Measurements from ENCODE around the gene FRAS1.
"Not testable (repeated sequence)": the region's sequence is repeated elsewhere in the genome, so short reads cannot be mapped to it uniquely, and the experiment has no call there.

FRAS1 gene

DNA sequence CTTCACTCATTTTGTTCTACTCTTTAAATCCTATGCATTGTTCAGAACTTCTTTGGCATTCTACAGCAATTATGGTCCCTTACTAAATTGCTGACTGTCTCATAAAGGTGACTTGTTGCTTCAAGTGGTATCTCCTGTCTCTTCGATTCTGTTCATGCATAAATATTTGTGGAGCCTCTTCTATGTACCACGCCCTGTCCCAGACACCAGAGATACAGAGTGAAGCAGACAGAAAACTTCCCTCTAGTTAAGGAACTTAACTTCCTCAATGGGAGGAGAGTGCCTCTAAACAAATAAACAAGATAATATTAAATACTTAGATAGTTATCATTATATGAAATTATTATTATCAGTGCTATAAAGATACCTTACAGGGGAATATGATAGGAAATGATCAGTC, 235.7 kb downstream of the FRAS1 start:
- DNase-seq, result no peak

DNA sequence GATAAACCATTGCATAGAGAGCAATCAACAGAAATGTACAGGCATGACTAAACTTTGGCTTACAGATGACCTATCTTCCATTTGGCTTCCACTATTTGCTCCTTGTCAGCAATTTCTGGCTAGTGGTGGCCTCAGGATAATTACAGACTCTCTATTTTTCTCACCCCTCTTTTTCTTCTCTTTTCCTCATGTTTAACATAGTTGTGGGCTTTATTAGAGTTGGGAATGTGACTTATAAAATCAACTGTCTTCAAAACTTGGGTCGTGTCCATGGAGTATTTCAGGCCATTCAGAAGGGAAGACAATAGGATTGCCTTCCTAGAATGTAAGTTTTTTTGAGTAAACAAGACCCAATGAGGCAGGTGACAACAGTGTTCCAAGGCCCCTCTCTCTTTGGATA, 236.2 kb downstream of the FRAS1 start:
- DNase-seq, result no peak

DNA sequence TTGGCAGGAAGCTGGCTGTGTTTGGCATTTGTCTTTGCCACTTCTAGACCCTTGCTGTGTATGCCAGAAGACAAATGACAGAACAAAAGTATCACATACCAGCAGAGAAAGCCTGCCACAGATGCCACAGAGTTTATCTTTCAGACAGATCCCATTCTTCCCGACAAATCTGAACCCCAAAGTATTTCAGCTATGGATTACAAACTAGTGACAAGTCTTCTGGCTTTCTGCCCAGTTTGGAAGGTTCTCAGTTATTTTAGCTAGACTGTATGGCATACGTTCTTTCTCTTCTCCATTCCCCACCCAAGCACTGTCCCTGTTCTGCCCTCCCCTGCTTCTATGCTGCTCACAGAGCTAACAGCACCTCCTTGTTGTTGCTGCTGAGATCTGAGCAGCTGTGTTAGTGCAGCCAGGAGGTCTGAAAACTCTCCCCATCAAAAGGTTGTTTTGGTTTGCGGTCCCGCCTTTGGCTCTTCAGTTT, 236.7 kb downstream of the FRAS1 start:
- DNase-seq, result no peak

DNA sequence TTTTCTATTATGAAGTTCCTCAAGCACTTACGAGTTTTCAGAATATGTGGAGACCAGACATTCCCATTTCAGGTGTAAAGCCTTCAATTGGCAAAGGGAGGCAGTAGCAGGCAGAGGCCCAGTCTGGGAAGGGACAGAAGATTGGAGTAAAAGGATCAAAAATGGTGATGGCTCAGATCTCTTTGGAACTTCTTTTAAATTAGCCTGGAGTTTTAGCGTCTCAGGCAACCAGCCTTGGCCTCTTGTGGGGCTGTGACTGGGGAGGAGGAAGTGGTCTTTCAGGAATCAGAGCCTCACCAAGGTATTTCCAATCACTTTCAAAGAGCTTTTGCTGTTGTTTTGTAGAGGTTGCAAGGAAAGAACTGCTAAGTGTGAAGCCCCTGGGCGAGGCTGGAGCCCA, 239.1 kb downstream of the FRAS1 start:
- no peak for DNase-seq

DNA sequence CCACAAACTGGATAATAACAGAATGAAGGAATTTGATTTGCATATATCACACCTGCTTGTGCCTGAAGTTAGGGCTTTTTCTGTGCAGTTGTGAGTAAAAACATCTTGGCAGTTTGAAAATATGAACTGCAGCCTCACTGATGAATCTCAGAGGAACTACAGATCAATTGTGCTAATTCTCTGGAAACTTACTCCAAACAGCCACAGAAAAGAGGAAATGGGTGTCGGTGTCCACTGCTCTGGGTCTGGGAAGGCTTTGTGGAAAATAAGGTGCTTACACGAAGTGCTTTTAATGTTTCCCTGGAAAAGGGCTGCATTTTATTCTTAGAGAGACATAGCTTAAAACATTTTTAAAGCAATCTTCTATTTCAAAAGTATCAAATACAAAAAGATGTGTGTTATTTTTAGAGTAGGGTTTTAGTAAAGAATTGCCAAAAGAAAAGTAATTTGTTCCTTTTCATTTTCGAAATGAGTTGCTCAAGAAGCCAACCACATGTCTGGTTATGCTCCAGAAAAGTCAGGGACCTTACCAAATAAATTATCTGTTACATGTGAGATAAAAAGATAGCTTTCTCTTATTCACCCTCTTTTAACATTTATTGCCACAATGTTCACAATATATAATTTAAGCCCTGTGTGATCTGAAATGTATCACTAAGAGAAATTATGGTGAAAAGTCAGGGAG, 240.1 kb downstream of the FRAS1 start:
- no peak for DNase-seq

DNA sequence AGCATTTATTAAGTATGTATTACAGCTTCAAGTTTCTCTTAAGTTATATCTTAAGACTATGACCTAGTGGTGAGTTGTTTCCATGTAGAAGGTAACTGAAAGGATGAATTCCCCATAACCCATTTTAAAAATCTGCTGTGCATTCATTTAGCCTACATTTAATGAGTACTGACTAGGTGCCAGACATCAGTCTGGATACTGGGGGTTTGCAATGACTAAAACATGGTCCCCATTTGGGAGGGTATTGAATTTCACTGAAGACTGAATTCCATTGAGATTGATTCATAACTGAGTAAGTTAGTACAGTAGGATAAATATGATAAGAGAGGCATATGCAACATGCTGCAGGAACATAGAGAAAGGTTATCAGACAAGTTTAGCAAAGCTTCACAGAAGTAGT, 241.5 kb downstream of the FRAS1 start:
- no peak for DNase-seq

DNA sequence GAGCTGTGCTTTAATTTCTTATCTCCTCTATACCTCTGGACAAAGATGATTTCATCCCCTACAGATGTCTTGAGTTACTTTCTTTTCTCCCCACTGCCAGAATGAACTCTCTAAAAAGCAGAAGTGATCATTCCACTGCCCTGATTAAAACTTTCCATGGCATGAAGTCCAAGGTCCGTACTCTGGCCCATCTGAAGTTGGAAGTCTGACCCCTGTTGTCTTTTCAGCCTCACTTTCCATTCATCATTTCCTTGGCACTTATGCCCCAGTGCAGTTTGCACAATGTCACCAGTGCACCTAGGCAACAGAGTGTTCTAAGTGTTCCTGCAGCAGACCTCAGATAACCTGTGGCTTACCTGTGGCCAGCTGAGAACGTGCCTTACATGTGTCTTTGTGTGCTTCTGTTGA, 242.4 kb downstream of the FRAS1 start:
- DNase-seq, result no peak

DNA sequence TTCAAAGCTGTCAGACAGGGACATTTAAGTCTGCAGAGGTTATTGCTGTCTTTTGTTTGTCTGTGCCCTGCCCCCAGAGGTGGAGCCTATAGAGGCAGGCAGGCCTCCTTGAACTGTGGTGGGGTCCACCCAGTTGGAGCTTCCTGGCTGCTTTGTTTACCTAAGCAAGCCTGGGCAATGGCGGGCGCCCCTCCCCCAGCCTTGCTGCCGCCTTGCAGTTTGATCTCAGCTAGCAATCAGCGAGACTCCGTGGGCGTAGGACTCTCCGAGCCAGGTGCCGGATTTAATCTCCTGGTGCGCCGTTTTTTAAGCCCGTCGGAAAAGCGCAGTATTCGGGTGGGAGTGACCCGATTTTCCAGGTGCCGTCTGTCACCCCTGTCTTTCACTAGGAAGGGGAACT, 250.1 kb downstream of the FRAS1 start:
- not testable (repeated sequence) for DNase-seq

DNA sequence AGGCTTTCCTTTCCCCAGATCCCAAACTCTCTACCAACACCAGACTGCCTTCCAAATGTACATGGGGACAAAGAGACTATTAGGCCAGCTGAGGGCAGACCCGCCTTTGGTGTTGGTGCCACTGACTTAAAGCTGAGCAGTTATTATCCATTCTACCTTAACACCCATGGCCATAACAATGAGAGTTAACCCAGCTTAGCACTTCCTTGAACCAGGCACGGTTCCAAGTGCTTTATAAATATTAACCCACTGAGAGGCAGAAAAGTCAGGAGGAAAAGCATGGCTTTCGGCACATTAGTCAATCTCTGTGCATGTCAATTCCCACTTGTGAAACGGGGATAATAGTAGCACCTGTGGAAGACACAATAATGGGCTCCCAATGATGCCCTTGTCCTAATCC, 251.4 kb downstream of the FRAS1 start:
- DNase-seq, result no peak

DNA sequence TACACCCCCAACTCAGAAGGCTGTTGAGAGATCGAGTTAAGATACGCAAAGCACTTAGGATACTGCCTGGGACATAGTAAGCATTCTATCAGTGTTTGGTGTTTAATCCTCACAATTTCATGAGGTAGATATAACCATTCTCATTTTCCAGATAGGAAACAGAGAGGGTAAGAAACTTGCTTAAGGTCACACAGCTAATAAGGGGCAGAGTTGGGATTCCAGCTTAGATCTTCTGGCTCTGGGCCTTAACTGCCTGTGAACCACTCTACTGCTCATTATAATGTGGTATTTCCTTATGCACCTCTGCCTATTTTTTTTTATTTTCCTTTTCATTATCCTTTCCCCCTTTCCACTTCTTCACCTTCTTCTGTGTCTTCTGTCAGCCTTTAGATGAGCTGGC, 252.2 kb downstream of the FRAS1 start:
- DNase-seq, result no peak

DNA sequence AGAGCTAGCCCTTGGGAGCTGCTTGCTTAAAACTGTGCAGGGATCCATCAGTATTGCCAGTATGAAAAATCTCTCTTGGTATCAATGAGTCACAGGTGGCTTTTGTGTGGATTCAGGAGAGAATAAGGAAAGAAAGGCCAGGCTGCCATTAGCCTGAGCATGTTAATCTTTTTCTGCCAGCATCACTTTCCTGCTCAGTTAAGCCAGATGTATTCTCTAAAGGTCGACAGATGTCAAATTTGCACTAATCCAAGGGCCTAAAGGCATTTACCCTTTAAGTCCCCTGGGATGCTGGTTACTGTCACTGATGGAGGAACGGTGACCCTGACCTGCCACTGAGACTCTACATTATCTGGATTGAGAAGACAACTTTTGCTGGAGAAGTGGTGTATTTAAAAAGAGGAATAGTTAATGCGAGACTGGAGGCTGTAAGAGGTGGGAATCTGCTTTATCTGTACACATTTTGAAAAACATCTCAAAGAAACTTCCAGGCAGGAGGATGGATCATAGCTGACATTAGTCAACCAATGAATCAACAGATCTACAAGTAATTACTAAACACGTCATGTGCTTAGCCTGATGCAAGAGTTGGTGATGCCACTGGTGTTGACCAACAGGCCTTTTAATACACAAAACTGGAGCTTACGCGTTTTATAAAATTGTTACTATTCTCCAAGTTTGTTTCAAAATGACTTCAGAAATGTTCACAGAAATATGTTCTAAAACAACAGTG, 253.1 kb downstream of the FRAS1 start:
- no peak for DNase-seq

DNA sequence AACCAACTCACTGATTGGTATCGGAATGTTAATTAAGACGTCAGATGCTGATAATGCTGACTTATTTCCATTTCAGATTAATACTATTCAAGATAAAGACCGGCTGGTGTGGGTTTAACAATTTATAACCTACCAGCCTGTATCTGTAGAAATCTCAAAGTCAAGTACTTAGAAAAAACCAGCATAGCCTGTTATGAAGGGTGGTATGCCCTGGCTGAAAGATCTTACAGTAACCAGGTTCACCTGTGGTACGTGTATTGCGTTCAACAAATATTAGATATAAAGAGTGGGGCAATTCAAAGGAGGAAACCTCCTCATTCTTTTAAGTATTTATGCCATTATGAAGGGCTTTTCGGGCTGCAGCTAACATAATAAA, 253.6 kb downstream of the FRAS1 start:
- no peak for DNase-seq

DNA sequence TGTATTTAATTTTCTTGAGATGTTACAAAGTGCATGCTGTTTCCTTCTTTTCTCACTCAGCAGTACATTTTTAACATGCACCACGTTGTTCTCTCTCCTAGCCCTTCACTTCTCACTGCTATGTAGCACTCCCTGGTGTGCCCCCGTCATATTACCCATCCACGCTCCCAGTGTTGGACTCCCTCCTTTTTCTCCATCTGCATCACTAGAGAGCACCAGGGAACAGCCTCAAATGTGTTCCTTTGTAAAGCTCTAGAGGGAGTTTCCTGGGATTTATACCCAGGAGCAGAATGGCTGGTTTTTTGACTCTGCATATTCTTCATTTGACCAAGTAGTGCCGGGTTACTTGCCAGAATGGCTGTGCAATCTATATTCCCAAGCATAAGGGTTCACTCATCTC, 254.2 kb downstream of the FRAS1 start:
- no peak for DNase-seq

DNA sequence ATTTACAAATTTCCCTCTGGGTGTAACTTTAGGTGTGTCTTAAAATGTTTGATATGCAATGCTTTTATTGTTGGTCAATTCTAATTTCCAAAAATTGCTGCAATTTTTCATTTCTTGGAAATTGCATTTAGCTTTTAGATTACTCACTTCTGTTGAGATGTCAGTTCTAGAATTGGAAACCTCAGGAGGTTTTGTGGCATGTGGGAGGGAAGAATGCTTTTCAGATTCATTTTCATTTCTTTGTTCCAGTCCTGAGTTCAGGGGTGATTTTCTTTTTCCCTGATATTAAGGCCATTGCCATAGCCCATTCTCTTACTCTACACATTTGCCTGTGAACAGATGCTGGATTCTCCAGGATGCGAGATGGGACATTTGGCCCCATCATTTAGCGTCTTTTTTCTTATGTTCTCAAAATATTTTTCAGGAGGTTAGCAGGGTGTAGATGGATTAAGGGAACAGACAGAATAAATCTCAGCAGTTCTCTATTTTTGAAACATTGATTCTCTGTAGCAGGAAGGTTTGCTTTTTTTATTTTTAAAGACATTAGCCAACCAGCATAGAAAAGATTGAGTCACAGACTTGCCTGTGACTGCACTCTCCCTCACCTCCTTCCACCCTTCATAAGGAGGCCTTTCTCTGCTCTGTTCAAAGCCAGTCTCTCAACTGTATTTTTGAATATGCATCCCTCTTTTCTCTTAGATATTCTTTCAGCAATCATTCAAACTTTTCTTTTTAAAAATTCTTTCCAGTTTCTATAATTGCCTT, 256.0 kb downstream of the FRAS1 start:
- no peak for DNase-seq

DNA sequence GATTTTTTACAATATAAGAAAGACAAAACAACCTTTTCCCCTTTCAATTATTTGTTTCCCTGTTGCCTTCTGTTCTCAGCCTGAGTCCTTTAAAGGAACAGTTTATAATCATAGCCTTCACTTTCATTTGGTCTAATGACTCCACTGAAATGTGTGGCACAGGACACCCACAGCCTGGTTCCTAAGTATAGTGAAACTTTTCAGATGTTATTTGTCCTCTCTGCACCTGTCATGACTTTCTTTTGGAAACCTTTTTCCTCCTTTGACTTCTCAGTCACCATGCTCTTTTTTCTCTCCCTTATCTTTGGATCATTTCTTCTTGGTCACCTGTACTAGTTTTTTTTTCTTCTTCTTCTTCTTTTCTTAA, 256.6 kb downstream of the FRAS1 start:
- no peak for DNase-seq

DNA sequence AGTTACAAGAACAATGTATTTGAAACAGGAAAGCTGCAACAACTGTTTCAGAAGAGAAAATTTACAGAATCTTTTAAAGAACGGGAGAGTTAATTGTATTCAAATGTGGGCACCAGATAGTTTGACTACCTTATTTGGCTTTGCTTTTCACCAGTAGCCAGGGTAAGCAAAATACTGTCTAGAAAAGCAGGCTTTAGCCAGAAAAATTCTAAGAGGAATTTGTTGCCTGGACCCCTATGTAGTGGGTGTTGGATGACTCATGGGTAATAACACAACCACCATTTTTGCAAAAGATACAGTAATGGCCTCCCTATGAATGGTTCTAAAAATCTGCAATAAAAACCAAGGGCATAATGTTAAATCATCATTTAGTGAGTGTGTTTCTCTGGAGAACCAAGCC, 261.0 kb downstream of the FRAS1 start:
- DNase-seq, result no peak

DNA sequence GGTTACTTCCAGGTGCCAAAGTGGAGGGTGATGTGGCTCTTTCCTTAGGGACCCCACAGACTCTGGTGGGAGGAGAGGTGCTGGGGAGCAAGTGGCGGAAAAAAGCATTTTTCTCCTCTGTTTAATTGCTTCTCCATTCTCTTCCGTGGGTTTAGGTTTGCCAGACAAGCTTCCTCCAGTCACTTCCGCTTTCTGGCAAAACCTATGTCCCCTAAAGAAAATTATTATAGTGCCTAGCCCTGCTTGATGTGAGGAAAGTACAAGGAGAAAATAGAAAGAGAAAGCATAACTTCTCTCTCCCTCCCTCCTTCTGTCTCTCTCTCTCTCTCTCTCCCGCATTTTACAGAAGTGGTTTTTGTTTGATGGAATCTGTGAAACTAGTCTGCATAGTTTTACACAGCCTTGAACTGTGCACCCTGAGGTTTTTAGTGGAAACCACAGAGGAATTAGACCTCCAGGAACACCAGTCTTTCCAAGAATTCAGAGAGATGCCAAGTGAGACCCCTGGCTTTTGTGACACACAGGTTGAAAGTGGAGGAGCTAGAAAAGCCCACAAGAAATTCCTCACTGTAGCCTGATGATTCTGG, 263.3 kb downstream of the FRAS1 start:
- no peak for DNase-seq

DNA sequence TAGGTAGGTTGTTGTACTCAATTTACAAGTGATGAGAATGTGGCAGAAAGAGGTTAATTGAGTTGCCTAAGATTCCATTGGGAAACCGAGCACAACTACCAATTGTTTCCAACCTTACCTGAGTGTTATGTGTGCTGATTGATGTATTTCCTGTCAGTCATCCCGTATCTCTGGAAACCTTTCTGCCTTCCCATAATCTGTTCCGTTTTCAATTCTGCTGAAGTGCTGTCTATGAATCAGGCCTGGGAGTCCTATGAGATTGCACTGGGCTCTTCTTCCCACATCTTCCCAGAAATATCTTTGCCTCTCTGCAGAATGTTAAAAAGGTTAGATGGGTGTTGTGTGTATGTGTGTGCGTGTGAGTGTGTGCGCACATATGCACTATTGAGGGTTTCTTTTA, 264.9 kb downstream of the FRAS1 start:
- no peak for DNase-seq

DNA sequence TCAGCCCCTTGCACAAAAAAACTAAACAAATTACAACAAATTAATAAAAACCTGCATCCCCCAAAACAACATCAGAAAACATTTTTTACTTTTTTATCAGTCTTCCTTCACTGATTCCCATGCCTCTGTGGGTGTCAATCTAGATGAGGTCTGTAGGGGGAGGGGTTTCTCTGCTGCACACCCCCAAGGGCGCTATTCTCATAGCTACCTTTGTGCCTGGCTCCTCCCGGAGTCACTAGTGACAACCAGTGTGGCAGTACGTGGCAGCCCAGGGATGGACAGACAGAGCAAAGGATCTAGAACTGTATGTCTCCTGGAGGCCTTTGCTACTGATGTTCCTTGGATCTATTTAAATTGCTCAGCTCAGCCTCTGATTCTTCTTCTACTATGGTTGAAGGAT, 266.3 kb downstream of the FRAS1 start:
- DNase-seq, result no peak

DNA sequence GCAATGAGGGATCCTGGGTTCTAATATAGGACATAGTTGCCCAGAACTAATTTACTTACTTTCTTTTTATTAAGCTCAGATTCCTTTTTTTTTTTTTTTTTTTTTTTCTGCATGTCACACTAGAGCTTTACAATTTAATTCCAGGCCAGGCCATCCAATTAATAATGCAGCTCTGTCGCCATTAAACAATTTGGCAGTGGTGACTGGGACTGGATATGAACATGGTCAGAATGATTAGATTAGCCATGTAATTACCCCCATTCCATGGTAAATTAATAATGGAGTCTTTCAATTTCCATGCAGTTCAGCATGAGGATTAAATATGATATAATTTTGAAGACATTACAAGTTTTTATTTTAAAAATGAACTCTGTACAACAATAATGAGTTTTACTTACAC, 267.5 kb downstream of the FRAS1 start:
- no peak for DNase-seq

DNA sequence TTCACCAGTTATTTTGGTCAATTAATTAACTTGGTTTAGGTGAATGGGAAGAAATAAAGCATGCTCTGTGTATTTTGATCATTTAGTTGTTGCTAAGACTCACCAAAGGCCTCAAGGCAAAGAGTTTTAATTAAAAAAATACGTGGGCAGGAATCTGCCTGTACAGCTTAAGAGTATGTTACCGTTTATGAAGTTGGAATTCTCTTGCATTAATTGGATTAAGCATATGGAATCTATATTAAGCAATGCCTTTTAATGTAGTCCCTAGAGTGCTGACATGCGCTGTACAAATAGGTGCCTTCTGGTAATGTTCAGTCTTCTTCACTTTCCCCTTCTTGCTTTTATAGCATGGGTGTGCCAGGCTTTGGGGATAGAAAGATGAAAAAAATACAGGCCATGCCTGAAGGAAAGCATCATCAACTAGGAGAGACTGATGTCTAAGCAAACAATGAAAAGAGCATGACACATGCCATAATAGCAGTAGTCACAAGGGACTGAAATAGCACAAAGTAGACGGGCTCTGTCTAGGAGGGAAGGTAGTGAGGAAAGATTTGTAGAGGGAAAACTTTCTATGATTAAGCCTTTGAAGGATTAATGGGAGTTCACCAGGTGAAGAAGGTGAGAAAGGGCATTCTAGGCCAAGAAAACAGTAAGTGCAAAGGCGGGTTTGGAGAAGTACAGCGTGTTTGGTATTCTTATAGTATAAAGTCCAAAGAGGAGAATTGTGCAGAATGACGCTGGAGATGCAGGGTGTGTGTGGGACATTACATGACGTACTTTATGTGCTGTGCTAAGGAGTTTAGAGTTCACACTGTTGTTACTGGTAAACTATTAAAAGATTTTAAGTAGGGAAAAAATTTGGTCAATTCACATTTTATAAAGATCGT, 268.4 kb downstream of the FRAS1 start:
- no peak for DNase-seq

DNA sequence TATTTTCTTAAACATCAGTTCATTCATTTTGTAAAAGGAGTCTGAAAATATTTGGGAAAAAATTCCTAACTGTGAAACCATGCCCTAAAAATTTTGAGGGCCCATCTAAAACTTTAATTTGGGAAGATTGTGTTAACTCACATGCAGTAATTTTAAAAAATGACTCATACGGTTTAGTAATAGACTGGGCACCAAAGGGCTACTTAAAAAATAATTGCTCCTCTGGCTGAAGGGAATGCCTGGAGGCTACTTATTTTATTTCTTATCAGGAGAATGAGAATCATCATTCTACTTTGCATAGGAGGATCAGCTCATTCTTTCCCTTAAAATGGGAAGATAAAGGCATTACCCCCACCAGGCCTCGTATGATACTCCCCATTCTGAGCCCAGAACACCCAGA, 271.5 kb downstream of the FRAS1 start:
- not testable (repeated sequence) for DNase-seq

DNA sequence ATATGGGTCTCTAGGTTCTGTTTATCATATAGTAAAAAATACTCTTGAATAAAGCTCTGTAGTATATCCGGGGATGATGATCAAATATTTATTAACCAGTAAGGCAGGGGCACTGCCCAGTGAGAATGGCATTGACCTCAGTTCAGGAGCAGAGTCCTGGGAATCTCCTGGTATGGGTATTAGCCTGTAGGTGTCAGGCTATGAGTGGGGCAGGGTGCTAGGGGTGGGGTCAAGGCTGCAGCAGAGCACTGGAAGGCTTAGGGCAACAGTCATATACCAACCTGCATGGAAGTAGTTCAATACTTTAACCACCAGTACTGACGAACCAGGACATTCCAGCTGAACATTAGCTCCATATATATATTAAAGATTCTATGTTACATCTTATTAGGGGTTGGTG, 274.1 kb downstream of the FRAS1 start:
- no peak for DNase-seq
